Mesenchymal stem cell (in vitro differentiated cells and primary cell): Measurements from ENCODE around the gene ADCY5.

Source experiments
- DNase-seq: peaks from one replicate; pipeline ENCODE4 v3.0.0-alpha.2; 2013
- H2AFZ ChIP-seq: one replicate; pipeline ENCODE4 v1.6.1; 2013; ENCODE audit warnings: low read depth, mild to moderate bottlenecking, control low read depth, inconsistent platforms, low read length, moderate library complexity
- H2AK5ac ChIP-seq: 2 replicates; pipeline ENCODE4 v1.6.1; 2013; ENCODE audit warnings: low read length, moderate library complexity, mild to moderate bottlenecking, inconsistent platforms; ENCODE audit not compliant: severe bottlenecking
- H2BK120ac ChIP-seq: one replicate; pipeline ENCODE4 v1.6.1; 2013; ENCODE audit warnings: low read depth, mild to moderate bottlenecking, inconsistent platforms, low read length, moderate library complexity
- H2BK12ac ChIP-seq, 2 experiments: one replicate each; pipeline ENCODE4 v1.6.1; 2013; ENCODE audit warnings: inconsistent platforms in 2 of 2, low read length in 2 of 2, mild to moderate bottlenecking in 2 of 2, moderate library complexity in 2 of 2, control low read depth in 1 of 2
- H2BK15ac ChIP-seq: one replicate; pipeline ENCODE4 v1.6.1; 2013; ENCODE audit warnings: mild to moderate bottlenecking, low read depth, inconsistent platforms; ENCODE audit not compliant: poor library complexity, severe bottlenecking
- H2BK5ac ChIP-seq: 2 replicates; pipeline ENCODE4 v1.6.1; 2013; ENCODE audit warnings: low read depth, mild to moderate bottlenecking, low read length, control low read depth, inconsistent platforms; ENCODE audit not compliant: poor library complexity, severe bottlenecking
- H3K14ac ChIP-seq, 2 experiments: one replicate each; pipeline ENCODE4 v1.6.1; 2013; ENCODE audit warnings: inconsistent platforms in 2 of 2, low read length in 2 of 2, control low read depth in 1 of 2, mild to moderate bottlenecking in 1 of 2, moderate library complexity in 1 of 2
- H3K18ac ChIP-seq, 2 experiments: one replicate each; pipeline ENCODE4 v1.6.1; 2013; ENCODE audit warnings: inconsistent platforms in 2 of 2, low read length in 2 of 2, control low read depth in 1 of 2, low read depth in 1 of 2, mild to moderate bottlenecking in 1 of 2
- H3K23ac ChIP-seq, 2 experiments: one replicate each; pipeline ENCODE4 v1.6.1; 2013; ENCODE audit warnings: inconsistent platforms in 2 of 2, low read length in 2 of 2, mild to moderate bottlenecking in 2 of 2, moderate library complexity in 2 of 2, control low read depth in 1 of 2
- H3K27ac ChIP-seq: 2 replicates; pipeline ENCODE4 v1.5.1; 2013; ENCODE audit warnings: mild to moderate bottlenecking, moderate library complexity, low read length, control low read depth, inconsistent platforms; ENCODE audit not compliant: poor library complexity, severe bottlenecking
- H3K27me3 ChIP-seq, 2 experiments: 2 replicates each; pipeline versions ENCODE4 v1.6.1 to v1.7.0; 2013; ENCODE audit warnings: low read length in 2 of 2, mild to moderate bottlenecking in 2 of 2, moderate library complexity in 2 of 2, control low read depth in 1 of 2, inconsistent platforms in 1 of 2; ENCODE audit not compliant: control insufficient read depth in 1 of 2, insufficient read depth in 1 of 2
- H3K36me3 ChIP-seq, 2 experiments: 2 replicates each; pipeline versions ENCODE4 v1.6.1 to v1.7.0; 2013; ENCODE audit warnings: low read length in 2 of 2, control low read depth in 1 of 2, inconsistent platforms in 1 of 2, low read depth in 1 of 2, mild to moderate bottlenecking in 1 of 2; ENCODE audit not compliant: insufficient read depth in 2 of 2, control insufficient read depth in 1 of 2
- H3K4ac ChIP-seq, 2 experiments: one replicate each; pipeline ENCODE4 v1.6.1; 2013; ENCODE audit warnings: inconsistent platforms in 2 of 2, low read length in 2 of 2, mild to moderate bottlenecking in 2 of 2, moderate library complexity in 2 of 2, control low read depth in 1 of 2, low read depth in 1 of 2
- H3K4me1 ChIP-seq: 2 replicates; pipeline ENCODE4 v1.6.1; 2013; ENCODE audit warnings: low read depth, low read length, control low read depth; ENCODE audit not compliant: control insufficient read depth, insufficient read depth
- H3K4me2 ChIP-seq: 2 replicates; pipeline ENCODE4 v1.6.1; 2013; ENCODE audit warnings: low read length, mild to moderate bottlenecking, inconsistent platforms; ENCODE audit not compliant: poor library complexity, severe bottlenecking
- H3K4me3 ChIP-seq, 2 experiments: 2 replicates each; pipeline versions ENCODE4 v1.5.1 to v1.7.0; 2013; ENCODE audit warnings: low read length in 2 of 2, mild to moderate bottlenecking in 2 of 2, control low read depth in 1 of 2, low read depth in 1 of 2; ENCODE audit not compliant: insufficient read depth in 1 of 2
- H3K79me1 ChIP-seq: replicated peaks from 2 replicates; pipeline ENCODE4 v1.6.1; 2013; ENCODE audit warnings: mild to moderate bottlenecking, control low read depth, low read length, inconsistent platforms; ENCODE audit not compliant: poor library complexity, severe bottlenecking
- H3K9ac ChIP-seq: 2 replicates; pipeline ENCODE4 v1.7.0; 2013; ENCODE audit warnings: mild to moderate bottlenecking, low read length, moderate library complexity
- H3K9me3 ChIP-seq: 2 replicates; pipeline ENCODE4 v1.7.0; 2013; ENCODE audit warnings: mild to moderate bottlenecking, low read length; ENCODE audit not compliant: control insufficient read depth
- H4K8ac ChIP-seq: one replicate; pipeline ENCODE4 v1.6.1; 2013; ENCODE audit warnings: inconsistent platforms, mild to moderate bottlenecking, low read length, moderate library complexity
- H4K91ac ChIP-seq: one replicate; pipeline ENCODE4 v1.6.1; 2013; ENCODE audit warnings: mild to moderate bottlenecking, low read length, inconsistent platforms
- WGBS: methylation state at CpG from one replicate; pipeline ENCODE4 v1.1.7; 2013; ENCODE audit warnings: mixed read lengths; 5-methylcytosine and 5-hydroxymethylcytosine counted together

The ADCY5 gene

DNA sequence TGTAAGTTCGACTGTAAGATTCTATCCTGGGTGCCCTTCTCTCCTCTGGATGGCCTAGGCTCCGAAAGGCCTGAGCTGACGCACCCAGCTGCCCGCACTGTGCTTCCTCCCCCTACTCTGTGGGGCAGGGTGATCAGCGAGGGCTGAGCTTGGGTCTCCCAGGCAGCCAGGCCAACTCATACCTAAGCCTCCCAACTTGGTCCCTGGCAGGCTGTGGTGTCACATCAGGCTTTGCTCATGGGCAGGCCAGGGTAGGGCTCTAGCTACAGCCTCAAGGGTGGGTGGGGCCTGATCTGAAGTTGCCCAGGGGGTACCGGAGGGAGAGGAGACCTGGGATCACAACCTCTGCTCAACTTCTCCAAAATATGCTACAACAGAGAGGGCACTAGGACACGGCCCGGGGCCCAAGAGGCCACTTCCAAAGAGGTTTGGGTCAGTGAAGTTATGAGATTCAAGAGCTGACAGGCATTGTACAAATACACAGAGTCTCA lies 123.1 kb downstream of the ADCY5 start:
- DNase-seq, result no peak
- no peaks in the 10 kb centered on the region for H3K9me3 ChIP-seq
- no peak overlapping the region for H4K91ac ChIP-seq
- H3K14ac ChIP-seq, result no peak overlapping the region
- no peak overlapping the region for H2BK120ac ChIP-seq
- no peak overlapping the region for H2AK5ac ChIP-seq
- peaks cover 86 to 87% of the 10 kb centered on the region in 2 experiments for H3K27me3 ChIP-seq
- no peaks in the 10 kb centered on the region for H3K79me1 ChIP-seq
- H3K9ac ChIP-seq, result no peak overlapping the region
- no peak overlapping the region for H2BK15ac ChIP-seq
- no peak overlapping the region for H3K18ac ChIP-seq
- H2AFZ ChIP-seq, result no peak overlapping the region
- no peak overlapping the region for H3K27ac ChIP-seq
- H3K4me3 ChIP-seq, result no peak overlapping the region
- WGBS, result 88% methylated on average over 8 of the region's 8 CpGs
- H3K4me1 ChIP-seq, result no peaks in the 10 kb centered on the region
- no peak overlapping the region for H3K4me2 ChIP-seq
- H3K23ac ChIP-seq, result no peak overlapping the region
- no peak overlapping the region for H4K8ac ChIP-seq
- no peaks in the 10 kb centered on the region for H3K36me3 ChIP-seq
- no peak overlapping the region for H2BK5ac ChIP-seq
- no peak overlapping the region for H2BK12ac ChIP-seq
- H3K4ac ChIP-seq, result no peak overlapping the region

DNA sequence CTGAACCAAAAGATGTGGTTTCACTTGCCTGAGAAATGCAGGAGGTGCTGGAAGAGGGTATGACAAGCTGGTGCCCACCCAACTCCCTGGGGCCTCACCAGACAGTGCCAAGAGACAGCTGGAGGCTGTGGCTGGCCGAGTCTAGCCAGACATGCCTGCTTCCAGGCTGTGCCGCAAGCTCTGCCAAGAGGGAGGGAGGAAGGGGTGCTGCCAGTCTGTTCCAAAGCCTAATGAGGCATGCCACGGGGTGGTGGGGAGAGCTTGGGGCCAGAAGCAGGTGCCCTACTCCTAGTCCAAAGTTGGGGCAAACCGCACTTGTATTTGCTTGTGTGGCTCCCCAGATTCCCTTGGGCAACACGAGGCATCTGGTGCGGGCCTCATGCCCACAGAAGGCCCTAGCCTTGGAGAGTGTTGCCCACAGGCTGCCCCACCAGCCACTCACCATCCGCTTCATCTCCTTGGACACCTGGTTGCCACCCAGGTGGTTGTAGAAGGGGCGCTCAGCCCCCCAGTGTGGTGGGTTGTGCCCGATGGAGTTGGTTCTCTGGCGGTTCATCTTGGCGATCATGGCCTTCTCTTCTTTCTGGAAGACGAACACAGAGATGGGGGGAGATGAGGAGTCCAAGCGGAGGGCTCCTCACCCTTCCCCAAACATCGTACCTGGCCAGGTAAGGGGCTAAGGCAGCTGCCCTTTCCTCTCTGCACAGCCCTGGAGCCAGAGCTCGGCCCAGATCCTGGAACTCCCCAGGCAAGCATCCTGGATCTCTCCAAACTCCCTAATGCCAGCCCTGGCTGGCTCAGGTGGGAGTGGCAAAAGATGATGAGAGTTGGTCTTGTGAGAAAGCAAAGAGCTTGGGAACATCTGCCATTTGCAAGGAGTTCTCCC lies 123.8 kb downstream of the ADCY5 start:
- DNase-seq, result no peak
- Histone ChIP-seq H3K79me1 (no peaks in the 10 kb centered on the region), H3K9me3 (no peaks in the 10 kb centered on the region), H2BK12ac (no peak overlapping the region), H3K4ac (no peak overlapping the region), H4K8ac (no peak overlapping the region), H2AK5ac (no peak overlapping the region), H2AFZ (no peak overlapping the region), H3K9ac (no peak overlapping the region), H2BK120ac (no peak overlapping the region), H3K4me2 (no peak overlapping the region), H4K91ac (no peak overlapping the region), H3K18ac (no peak overlapping the region), H3K27me3 (peaks cover 86 to 87% of the 10 kb centered on the region in 2 experiments), H3K14ac (no peak overlapping the region), H2BK15ac (no peak overlapping the region), H3K4me1 (no peaks in the 10 kb centered on the region), H3K36me3 (no peaks in the 10 kb centered on the region), H3K4me3 (no peak overlapping the region), H3K23ac (no peak overlapping the region), H3K27ac (no peak overlapping the region), H2BK5ac (no peak overlapping the region)
- WGBS, result 87% methylated on average over 10 of the region's 15 CpGs

DNA sequence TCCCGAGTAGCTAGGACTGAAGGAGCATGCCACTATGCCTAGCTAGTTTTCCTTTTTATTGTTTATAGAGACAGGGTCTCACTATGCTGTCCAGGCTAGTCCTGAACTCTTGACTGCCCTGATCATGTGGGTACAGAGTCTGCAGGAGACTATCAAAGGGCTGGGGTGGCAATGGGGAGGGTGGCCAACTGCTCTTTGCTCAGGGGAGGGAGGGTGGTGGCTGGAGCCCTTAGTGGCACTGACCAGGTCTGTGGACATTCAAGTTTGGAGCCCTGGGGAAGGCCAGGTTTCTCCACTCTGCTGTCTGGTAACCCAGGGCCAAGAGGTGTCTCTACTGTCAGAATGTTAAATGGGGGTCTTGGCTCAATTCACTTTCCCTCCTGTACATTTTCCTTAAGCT lies 125.1 kb downstream of the ADCY5 start:
- no peaks in the 10 kb centered on the region for H3K36me3 ChIP-seq
- H3K4me1 ChIP-seq, result no peaks in the 10 kb centered on the region
- peaks cover 86 to 87% of the 10 kb centered on the region in 2 experiments for H3K27me3 ChIP-seq
- H3K4ac ChIP-seq, result no peak overlapping the region
- no peak overlapping the region for H2BK5ac ChIP-seq
- H3K18ac ChIP-seq, result no peak overlapping the region
- H4K91ac ChIP-seq, result no peak overlapping the region
- WGBS, result 80% methylated on average over 1 of the region's 1 CpG
- H3K4me2 ChIP-seq, result no peak overlapping the region
- no peak for DNase-seq
- no peak overlapping the region for H2BK120ac ChIP-seq
- H4K8ac ChIP-seq, result no peak overlapping the region
- H3K9me3 ChIP-seq, result no peaks in the 10 kb centered on the region
- no peak overlapping the region for H3K23ac ChIP-seq
- H2AFZ ChIP-seq, result no peak overlapping the region
- H3K4me3 ChIP-seq, result no peak overlapping the region
- no peak overlapping the region for H3K27ac ChIP-seq
- H2BK15ac ChIP-seq, result no peak overlapping the region
- no peak overlapping the region for H2AK5ac ChIP-seq
- H2BK12ac ChIP-seq, result no peak overlapping the region
- no peaks in the 10 kb centered on the region for H3K79me1 ChIP-seq
- H3K9ac ChIP-seq, result no peak overlapping the region
- H3K14ac ChIP-seq, result no peak overlapping the region

DNA sequence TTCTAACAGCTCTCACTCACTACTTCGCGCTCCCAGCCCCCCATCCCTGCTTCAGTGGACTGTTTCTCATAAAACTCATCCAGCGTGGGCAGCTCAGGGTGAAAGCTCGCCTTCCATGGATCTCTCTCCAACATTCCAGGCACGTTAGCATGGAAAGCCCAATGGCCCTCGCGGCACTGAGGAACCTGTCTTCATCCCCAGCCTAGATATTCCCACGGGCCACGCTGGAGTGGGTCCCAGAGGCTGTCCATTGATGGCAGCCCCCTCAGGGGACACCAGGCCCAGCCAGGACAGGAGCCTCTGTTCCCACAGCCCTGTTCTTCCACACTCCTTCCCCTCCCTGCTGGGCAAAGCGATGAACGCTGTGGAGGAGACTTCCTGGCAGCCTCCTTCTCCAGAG lies 126.0 kb downstream of the ADCY5 start:
- H2BK15ac ChIP-seq, result no peak overlapping the region
- no peak overlapping the region for H2AK5ac ChIP-seq
- H3K4me3 ChIP-seq, result no peak overlapping the region
- H3K27me3 ChIP-seq, result peaks cover 81 to 89% of the 10 kb centered on the region in 2 experiments
- H3K9me3 ChIP-seq, result no peaks in the 10 kb centered on the region
- no peak overlapping the region for H3K4me2 ChIP-seq
- H3K23ac ChIP-seq, result no peak overlapping the region
- H3K18ac ChIP-seq, result no peak overlapping the region
- no peak for DNase-seq
- no peak overlapping the region for H2BK120ac ChIP-seq
- no peak overlapping the region for H2BK5ac ChIP-seq
- H3K4ac ChIP-seq, result no peak overlapping the region
- H3K4me1 ChIP-seq, result no peaks in the 10 kb centered on the region
- WGBS, result 85% methylated on average over 11 of the region's 11 CpGs
- no peak overlapping the region for H3K14ac ChIP-seq
- H3K9ac ChIP-seq, result no peak overlapping the region
- H3K36me3 ChIP-seq, result no peaks in the 10 kb centered on the region
- H3K27ac ChIP-seq, result no peak overlapping the region
- H4K91ac ChIP-seq, result no peak overlapping the region
- no peak overlapping the region for H2AFZ ChIP-seq
- H3K79me1 ChIP-seq, result no peaks in the 10 kb centered on the region
- no peak overlapping the region for H4K8ac ChIP-seq
- H2BK12ac ChIP-seq, result no peak overlapping the region
